B cell (primary cell): Measurements from ENCODE around the gene CLASRP.

Experiments used
- EZH2 ChIP-seq: IDR thresholded peaks from 2 replicates; pipeline ENCODE4 v1.6.1; 2012; ENCODE audit warnings: borderline replicate concordance, low read depth, mild to moderate bottlenecking, moderate library complexity, low read length; ENCODE audit not compliant: insufficient read depth, poor library complexity, severe bottlenecking
- TF ChIP-seq, protein P1 (sequence below): fragments of 200-600 bp; IDR thresholded peaks from one replicate; pipeline ENCODE4 v1.8.0; 2022; ENCODE audit warnings: antibody characterized with exemption, mild to moderate bottlenecking

DNA sequence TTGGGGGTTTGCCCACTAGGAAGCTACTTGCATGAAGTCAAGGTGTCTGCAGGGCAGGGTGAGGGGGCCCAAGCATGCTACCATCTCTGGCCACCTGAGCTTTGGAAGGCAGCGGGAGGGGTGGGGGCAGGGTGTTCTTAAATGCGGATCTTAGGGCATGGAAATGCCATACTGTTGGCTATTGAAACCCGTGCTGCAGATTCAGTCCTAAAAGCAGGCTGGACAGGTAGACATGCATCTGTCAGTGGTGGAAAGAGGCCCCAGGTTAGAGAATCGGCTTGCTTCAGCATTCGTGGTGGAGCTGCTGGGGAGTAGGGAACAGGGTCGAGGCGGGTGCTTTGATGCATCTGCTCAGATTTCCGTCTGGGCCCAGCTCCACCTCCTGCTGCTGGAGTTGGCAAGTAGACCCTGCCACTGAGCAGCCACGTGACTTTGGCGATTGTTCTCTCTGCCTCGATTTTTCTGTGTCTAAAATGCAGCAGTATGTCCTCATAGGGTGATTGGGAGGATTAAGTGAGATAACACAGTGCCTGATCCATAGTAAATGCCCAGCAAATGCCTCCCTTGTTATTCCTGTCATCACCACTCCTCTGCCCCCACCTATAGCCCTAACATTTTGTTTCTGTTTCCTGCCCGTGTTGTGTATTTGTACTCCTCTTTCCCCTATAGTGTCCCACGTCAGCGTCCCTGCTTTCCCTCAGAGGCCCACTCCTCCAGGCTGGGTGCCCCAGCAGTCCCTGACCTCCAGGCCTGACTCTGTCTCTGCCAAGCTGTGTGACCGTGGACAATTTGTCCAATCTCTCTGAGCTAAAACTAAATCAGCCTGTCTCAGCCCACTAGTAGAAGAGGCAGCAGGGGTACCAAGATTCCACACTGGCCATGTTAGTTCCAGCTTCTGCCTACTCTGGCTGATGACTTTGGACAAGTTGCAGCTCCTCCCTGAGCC, 59.9 kb downstream of the CLASRP start:
- TF ChIP-seq, protein P1, sequence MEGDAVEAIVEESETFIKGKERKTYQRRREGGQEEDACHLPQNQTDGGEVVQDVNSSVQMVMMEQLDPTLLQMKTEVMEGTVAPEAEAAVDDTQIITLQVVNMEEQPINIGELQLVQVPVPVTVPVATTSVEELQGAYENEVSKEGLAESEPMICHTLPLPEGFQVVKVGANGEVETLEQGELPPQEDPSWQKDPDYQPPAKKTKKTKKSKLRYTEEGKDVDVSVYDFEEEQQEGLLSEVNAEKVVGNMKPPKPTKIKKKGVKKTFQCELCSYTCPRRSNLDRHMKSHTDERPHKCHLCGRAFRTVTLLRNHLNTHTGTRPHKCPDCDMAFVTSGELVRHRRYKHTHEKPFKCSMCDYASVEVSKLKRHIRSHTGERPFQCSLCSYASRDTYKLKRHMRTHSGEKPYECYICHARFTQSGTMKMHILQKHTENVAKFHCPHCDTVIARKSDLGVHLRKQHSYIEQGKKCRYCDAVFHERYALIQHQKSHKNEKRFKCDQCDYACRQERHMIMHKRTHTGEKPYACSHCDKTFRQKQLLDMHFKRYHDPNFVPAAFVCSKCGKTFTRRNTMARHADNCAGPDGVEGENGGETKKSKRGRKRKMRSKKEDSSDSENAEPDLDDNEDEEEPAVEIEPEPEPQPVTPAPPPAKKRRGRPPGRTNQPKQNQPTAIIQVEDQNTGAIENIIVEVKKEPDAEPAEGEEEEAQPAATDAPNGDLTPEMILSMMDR = no peak
- TF ChIP-seq EZH2 = no peak
